Coronary artery (tissue), 2 donors: ENCODE measurements around the gene NME3.

Experiments used
- DNase-seq: peaks from one replicate; pipeline ENCODE4 v3.0.0-alpha.2; 2017; ENCODE audit warnings: low spot score
- H3K27ac ChIP-seq, 2 donors: fragments of 200-600 bp; sonication (generic); one replicate each; pipeline ENCODE4 v1.5.1; 2016 to 2019
- H3K4me3 ChIP-seq: fragments of 200-600 bp; sonication (generic); 2 replicates; pipeline ENCODE4 v1.5.1; 2016; ENCODE audit warnings: mild to moderate bottlenecking, moderate library complexity
- TF ChIP-seq, protein P1 (sequence below): fragments of 200-600 bp; sonication (generic); IDR thresholded peaks from one replicate; pipeline ENCODE4 v1.5.1; 2019; ENCODE audit warnings: antibody characterized with exemption

NME3 gene

DNA sequence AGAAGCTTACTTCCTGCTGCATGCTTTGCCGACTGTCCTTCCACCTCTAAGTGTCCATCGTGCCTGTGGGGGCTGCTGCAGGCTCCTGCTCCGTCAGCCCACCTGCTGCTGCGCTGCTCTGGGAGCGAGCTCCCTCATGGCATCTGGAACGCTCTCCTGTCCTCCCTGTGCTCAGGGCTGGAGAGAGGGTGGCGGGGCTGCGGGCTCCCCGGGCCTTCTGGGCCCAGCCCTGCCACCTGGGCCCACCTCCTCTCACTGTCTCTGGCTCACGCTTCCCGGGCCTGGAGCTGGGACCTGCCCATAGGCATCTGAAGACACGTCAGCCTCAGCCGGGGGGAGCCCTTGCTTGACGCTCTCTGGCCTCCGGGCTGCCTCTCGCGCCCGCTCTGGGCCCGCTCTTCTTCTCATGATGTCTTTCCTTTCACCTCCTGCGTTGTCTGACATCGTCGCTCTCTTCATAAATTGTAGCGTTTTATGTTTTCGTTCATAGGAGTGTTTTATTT lies 27.0 kb downstream of the NME3 start:
- TF ChIP-seq, protein P1, sequence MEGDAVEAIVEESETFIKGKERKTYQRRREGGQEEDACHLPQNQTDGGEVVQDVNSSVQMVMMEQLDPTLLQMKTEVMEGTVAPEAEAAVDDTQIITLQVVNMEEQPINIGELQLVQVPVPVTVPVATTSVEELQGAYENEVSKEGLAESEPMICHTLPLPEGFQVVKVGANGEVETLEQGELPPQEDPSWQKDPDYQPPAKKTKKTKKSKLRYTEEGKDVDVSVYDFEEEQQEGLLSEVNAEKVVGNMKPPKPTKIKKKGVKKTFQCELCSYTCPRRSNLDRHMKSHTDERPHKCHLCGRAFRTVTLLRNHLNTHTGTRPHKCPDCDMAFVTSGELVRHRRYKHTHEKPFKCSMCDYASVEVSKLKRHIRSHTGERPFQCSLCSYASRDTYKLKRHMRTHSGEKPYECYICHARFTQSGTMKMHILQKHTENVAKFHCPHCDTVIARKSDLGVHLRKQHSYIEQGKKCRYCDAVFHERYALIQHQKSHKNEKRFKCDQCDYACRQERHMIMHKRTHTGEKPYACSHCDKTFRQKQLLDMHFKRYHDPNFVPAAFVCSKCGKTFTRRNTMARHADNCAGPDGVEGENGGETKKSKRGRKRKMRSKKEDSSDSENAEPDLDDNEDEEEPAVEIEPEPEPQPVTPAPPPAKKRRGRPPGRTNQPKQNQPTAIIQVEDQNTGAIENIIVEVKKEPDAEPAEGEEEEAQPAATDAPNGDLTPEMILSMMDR: no peak
- Histone ChIP-seq H3K27ac (no peak overlapping the region), H3K4me3 (no peak overlapping the region)
- no peak for DNase-seq

DNA sequence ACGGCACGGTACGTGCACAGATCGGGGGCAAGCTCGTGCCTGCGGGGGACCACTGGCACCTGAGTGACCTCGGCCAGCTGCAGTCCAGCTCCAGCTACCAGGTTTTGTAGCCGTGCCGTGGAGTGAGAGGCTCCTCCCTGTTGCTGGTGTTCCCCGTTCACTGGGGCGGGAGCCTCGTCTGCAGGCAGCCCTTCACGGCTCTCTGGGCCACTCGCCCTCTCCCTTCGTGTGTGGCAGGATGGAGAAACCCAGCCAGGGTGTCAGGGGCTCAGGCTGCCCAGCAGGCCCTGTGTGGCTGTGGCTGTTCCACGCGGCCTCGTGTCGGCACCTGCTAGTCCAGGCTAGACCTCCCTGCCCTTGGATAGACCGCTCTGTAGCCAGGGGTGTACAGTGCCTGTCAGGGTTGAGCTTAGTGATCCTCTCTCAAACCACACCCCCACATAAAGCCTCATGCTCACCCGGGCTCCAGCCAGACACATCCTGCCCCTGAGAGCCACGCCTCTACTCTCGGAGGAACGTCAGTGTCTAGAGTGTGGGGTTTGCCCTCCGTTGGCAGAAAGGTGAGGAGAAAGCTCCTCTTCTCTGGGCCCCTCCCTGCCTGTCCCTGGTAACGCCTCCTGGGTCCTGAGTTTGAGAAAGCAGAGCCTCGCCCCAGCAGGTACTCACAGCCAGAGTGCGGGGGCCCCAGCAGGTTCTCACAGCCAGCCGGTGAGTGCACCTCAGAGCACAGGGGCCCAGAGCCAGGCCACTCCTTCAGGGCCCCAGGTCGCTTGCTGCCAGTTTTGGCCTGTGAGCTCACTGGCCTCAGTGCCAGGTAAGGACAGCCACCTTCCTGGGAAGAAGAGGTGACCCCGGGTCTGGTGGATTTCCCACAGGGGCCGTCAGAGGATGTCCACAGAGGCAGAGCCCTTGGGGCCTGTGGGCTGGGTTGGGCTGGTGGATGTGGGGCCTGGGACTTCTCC lies 27.7 kb downstream of the NME3 start:
- no peak overlapping the region for H3K27ac ChIP-seq
- no peak overlapping the region for H3K4me3 ChIP-seq
- DNase-seq: no peak
- TF ChIP-seq, protein P1: no peak

DNA sequence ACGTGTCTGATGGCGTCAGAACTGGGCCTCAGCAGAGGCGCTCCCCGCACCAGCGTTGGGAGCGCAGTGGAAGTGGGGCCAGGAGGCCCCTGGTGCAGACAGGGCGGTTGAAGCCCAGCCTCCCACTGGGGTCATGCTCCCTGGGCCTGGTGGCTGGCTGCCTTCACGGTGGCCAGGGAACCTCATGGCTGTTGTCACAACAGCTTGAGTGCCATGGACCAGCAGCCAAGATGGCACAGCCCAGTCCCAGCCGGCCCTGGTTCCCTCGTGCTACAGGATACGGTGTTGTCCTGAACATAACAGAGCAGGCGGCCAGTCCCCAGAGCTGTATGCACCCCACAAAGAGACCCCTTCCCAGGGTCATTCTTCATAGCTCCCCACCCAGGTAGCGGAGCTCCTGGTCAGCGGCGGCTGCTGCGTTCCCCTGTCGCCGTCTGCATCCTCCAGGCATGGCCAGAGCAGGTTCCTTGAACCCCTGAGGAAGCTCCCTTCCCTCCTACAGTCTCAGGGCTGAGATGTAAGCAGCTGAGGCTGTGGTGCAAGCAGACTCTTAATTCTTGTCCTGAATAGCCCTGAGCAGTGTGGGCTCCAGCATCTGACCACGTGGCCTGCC lies 29.7 kb downstream of the NME3 start:
- TF ChIP-seq, protein P1: no peak
- H3K4me3 ChIP-seq: no peak overlapping the region
- DNase-seq: no peak
- H3K27ac ChIP-seq: no peak overlapping the region

DNA sequence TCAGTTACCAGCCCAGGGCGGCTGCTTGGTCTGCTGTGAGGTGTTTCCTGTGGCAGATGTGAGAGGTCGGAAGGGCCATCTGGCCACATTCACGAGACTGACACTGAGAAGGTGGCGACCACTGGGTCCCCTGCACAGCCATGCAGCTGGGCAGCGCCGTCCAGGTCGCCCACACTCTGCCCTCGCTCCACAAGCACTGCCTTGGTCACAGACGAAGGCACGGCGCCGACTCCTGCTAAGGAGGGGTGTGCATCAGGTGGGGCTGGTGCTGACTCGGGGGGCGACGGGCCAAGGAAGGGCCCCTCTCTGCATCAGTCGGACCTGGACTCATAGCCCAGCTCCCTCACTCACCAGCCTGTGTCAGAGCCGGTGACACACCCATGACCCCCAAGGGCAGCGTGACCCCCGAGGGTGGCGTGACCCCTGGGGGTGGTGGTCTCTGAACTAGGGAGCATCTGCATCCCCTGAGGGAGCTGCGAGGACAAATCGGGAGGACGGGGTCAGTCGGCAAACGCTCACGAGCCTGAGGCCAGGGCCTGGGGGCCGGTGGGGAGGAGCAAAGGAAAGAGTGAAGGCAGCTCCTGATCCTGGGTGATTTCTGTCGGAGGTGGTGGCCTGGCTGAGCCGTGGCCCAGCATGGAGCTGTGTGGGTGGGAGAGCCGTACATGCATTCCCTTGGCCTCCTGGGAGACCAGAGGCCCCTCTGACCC lies 30.4 kb downstream of the NME3 start:
- Histone ChIP-seq H3K27ac (no peak overlapping the region), H3K4me3 (no peak overlapping the region)
- DNase-seq: no peak
- TF ChIP-seq, protein P1: no peak

DNA sequence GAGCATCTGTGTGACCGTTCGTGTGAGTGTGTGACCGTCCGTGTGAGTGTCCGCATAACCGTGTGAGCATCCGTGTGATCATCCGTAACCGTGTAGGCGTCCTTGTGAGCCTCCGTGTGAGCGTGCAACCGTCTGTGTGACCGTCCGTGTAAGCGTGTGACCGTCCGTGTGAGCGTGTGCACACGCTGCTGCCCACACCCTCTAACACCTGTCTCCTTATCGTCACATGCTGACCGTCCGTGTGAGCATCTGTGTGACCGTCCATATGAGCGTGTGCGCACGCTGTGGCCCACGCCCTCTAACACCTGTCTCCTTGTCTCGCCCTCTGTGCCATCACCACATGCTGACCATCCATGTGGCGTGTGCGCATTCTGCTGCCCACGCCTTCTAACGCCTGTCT lies 31.1 kb downstream of the NME3 start:
- TF ChIP-seq, protein P1: no peak
- Histone ChIP-seq H3K4me3 (no peak overlapping the region), H3K27ac (no peak overlapping the region)
- DNase-seq: no peak

DNA sequence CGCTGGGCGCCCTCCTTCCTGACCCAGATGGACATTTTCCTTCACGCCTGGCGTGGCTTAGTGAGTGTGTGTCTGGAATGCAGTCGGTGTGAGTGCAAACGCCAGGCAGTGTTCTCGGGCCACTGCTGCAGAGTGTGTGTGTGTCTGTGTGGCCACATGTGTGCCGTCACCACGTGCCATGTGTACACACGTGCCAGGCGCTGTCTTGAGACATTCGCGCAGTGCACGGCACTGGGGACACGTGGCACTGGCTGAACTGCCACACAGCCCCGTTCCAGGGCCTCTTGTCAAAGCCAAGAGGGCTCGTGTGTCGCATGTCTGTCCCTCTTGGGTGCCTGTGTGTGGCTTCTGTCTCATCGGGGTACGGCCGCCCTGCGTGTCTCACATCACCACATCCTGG lies 36.5 kb downstream of the NME3 start:
- Histone ChIP-seq H3K4me3 (no peak overlapping the region), H3K27ac (no peak overlapping the region)
- TF ChIP-seq, protein P1: no peak
- DNase-seq: no peak
